Superior temporal gyrus (tissue), 1 donor: ENCODE measurements around the gene MED12L.

ENCODE experiments used
- DNase-seq: peaks from one replicate; pipeline ENCODE4 v3.0.0-alpha.2; 2016; ENCODE audit errors: extremely low spot score

MED12L gene

GRCh38 chr3:151256749-151257148 is 171.3 kb downstream of the MED12L start:
- no peak for DNase-seq

- DNase-seq: no peak
These were observed 174.2 kb downstream of the MED12L start for GRCh38 chr3:151259664-151260063.

GRCh38 chr3:151262871-151263525 is 177.5 kb downstream of the MED12L start:
- no peak for DNase-seq

- no peak for DNase-seq
These were observed 179.1 kb downstream of the MED12L start for GRCh38 chr3:151264605-151265004.

GRCh38 chr3:151265166-151265565 is 179.7 kb downstream of the MED12L start:
- no peak for DNase-seq

GRCh38 chr3:151265866-151266265 is 180.4 kb downstream of the MED12L start:
- no peak for DNase-seq

- no peak for DNase-seq
These were observed 181.6 kb downstream of the MED12L start for GRCh38 chr3:151267066-151267465.

- no peak for DNase-seq
These were observed 183.1 kb downstream of the MED12L start for GRCh38 chr3:151268267-151269235.

- no peak for DNase-seq
These were observed 184.2 kb downstream of the MED12L start for GRCh38 chr3:151269631-151270030.

GRCh38 chr3:151275091-151275490 is 189.6 kb downstream of the MED12L start:
- no peak for DNase-seq

- DNase-seq: no peak
These were observed 190.7 kb downstream of the MED12L start for GRCh38 chr3:151276038-151276686.

- no peak for DNase-seq
These were observed 191.2 kb downstream of the MED12L start for GRCh38 chr3:151276687-151277042.

GRCh38 chr3:151278230-151278629 is 192.8 kb downstream of the MED12L start, which contains the start of gene P2RY14:
Gene P2RY14 (minus strand): TSS chr3:151278542. CDS start chr3:151214316, 64,226 bp downstream.
- no peak for DNase-seq

- no peak for DNase-seq
These were observed 196.3 kb downstream of the MED12L start for GRCh38 chr3:151281671-151282324.

- DNase-seq: peak; percentile 89
These were observed 197.5 kb downstream of the MED12L start for GRCh38 chr3:151282921-151283320.

GRCh38 chr3:151283387-151283786 is 197.9 kb downstream of the MED12L start:
- DNase-seq: no peak

- no peak for DNase-seq
These were observed 198.5 kb downstream of the MED12L start for GRCh38 chr3:151283907-151284461.

GRCh38 chr3:151285940-151286339 is 200.5 kb downstream of the MED12L start:
- DNase-seq: no peak

GRCh38 chr3:151289445-151289844 is 204.0 kb downstream of the MED12L start:
- DNase-seq: no peak

- DNase-seq: no peak
These were observed 205.2 kb downstream of the MED12L start for GRCh38 chr3:151290673-151291072.

- DNase-seq: no peak
These were observed 207.7 kb downstream of the MED12L start for GRCh38 chr3:151293127-151293526.

- no peak for DNase-seq
These were observed 210.8 kb downstream of the MED12L start for GRCh38 chr3:151296226-151296625.
